MG63 (cell line): Measurements from ENCODE around the gene ASB4. TPM values are rescaled to one million over a fixed set of nuclear protein-coding genes. Genes with fewer than 3 reads are reported as not detected.
A peak's percentile ranks its signal among the peaks of the same experiment; 100 is the strongest.

Source experiments
- DNase-seq: peaks from one replicate; pipeline ENCODE4 v3.0.0-alpha.2; 2020
- H3K27me3 ChIP-seq: fragments of 250-450 bp; sonication (Bioruptor Pico); 2 replicates; pipeline ENCODE4 v1.5.1; 2020; ENCODE audit warnings: mild to moderate bottlenecking, moderate library complexity
- H3K36me3 ChIP-seq: fragments of 250-450 bp; sonication (Bioruptor Pico); 2 replicates; pipeline ENCODE4 v1.5.1; 2020; ENCODE audit warnings: mild to moderate bottlenecking, moderate library complexity
- H3K4me3 ChIP-seq: fragments of 250-450 bp; sonication (Bioruptor Pico); 2 replicates; pipeline ENCODE4 v1.5.1; 2020; ENCODE audit warnings: mild to moderate bottlenecking, moderate library complexity
- H3K9me3 ChIP-seq: fragments of 250-450 bp; sonication (Bioruptor Pico); 2 replicates; pipeline ENCODE4 v1.5.1; 2020; ENCODE audit warnings: mild to moderate bottlenecking, moderate library complexity
- total RNA-seq: library from RNA; depleted of rRNA; stranded (reverse); fragments of >200 nt; shearing (Covaris generic); gene quantifications from 2 replicates; pipeline ENCODE4 v1.2.3, GENCODE V29; 2014; ENCODE audit warnings: low replicate concordance

ASB4 gene
- total RNA-seq, 1 experiment from 2014 or later: not detected

DNA sequence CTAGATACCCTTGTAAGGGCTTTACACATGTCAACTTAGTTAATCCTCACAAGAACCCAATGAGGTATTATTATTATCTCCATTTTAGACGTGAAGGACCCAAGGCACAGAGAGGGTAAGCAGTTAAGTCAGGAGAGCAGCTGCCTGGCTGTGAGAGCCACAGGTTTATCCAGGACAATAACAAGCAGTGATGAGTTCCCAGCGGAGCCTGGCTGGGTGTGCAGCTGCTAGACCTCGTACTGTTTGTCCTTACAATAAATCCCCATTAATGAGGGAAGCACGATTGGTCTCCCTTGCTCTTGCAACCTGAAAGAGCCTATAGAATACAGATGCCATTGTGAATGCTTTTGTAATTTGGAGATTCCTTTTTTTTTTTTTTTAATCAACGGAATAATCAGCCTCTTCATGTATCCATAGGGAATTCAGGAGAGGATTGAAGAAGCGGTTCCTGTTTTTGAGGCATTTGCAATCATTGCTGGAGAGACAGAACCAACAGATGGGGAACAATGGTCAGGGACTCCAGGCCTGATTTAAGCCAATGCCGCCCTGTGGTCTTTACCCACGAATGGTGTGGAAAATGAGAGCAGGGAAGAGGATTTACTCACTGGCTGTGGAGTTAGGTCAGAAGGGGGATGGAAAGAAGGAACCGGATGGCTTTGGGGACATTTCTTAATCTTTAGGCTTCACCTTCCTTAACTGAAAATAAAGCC is 12.3 kb upstream of the ASB4 start:
- Histone ChIP-seq H3K36me3 (no peaks in the 10 kb centered on the region), H3K4me3 (no peak overlapping the region), H3K27me3 (no peaks in the 10 kb centered on the region), H3K9me3 (no peaks in the 10 kb centered on the region)
- DNase-seq: no peak

DNA sequence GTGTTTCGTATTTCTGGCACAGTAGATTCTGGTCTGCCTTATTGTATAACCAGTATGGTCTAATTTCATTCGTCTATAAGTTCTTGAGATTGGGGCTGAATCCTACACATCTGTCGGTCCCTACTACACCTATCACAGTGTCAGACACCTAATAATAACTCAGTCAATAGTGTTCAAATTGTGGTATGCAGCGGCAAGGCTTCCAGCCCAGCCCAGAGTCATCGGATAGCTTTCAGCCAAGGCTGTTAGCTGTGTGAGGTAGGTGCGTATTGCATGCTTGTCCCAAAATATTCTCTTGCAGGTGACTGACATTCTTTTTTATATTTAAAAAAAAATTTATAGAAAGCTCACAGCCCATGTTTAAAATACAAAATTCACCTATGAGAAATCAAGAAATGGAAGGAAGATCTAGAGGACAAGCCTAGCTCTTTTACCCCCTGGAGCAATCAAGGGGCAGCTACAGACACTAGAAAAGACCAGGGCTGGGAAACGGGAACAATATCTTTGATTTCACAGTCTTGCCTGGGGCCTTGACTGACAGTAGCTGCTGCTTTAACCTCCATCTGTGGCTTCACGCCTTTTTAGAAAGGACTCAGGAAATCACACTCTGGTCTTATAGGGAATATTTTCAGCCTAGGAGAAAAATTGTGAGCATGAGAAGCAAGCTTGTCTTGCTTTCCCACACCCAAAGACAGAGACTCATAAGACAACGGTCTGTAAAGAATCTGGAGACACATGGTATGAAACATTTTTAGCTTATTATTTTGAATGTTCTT is 9.5 kb upstream of the ASB4 start:
- H3K27me3 ChIP-seq: no peaks in the 10 kb centered on the region
- H3K36me3 ChIP-seq: no peaks in the 10 kb centered on the region
- no peak overlapping the region for H3K4me3 ChIP-seq
- no peak for DNase-seq
- H3K9me3 ChIP-seq: no peaks in the 10 kb centered on the region

DNA sequence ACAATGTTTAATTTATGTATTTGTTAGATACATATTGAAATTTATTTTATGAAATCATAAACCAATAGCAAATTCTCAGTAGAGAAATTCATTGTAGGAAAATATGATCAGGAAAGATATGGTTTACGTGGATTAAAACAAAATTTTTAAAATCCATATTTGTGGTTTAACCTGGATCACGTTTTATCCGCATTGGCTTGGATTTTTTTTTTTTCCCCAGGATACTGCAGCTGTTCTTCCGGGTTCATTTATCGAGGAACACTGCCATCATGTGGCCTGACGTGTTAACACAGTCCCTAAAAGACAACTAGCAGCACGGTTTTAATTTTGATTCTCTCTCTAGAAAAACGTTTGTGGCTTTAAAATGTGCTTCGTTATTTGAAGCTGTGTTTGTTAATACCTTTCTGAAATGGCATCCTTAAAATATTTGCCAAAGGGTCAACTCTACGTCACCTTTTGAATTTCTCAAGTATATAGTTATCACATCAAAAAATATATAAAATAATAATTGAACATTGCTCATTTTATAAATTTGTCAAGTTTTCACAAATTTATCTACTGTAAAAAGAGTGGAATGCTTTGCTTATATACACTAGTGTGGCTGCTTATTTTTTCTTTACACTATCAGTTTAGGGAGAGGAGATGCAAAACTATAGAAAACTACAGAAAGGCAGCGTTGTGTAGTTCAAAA is 8.7 kb upstream of the ASB4 start:
- H3K9me3 ChIP-seq: no peaks in the 10 kb centered on the region
- peak; percentile 14 for DNase-seq
- no peaks in the 10 kb centered on the region for H3K27me3 ChIP-seq
- no peak overlapping the region for H3K4me3 ChIP-seq
- no peaks in the 10 kb centered on the region for H3K36me3 ChIP-seq

DNA sequence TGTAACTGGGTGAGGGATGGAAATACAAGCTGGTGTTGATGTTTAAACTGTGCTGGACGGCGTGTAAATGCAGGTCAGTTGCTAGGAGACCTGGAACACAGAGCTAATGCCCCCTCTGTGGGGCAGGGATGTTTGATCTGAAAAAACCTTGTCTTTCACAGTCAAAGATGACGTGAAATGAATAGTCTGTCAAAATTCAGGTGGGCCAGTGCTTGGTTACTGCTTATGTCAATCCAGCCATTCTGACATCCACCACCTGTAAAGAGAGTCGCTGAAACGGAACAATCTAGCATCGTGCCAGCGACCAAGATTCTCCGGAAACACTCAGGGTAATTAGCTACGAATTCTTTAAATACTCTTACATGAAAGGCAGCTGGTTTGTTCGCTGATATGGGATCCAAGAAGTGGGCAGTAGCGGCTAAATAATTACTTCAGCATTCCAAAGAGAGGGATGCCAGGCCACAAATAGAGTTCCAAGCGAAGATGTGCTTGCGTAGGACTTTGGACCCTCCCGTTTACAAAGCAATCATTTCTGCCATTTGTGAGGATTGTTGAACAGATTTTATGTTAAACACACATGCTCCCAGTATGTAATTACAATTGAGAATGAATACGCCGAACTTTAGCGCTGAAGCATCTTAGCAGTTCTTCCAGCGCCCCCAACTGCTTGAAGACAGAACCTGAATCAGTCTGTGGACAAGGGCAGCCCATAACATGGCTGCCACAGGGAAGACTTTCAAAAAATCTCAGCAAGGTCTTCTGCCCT is 7.3 kb upstream of the ASB4 start:
- no peak for DNase-seq
- Histone ChIP-seq H3K4me3 (no peak overlapping the region), H3K36me3 (no peaks in the 10 kb centered on the region), H3K9me3 (no peaks in the 10 kb centered on the region), H3K27me3 (no peaks in the 10 kb centered on the region)

DNA sequence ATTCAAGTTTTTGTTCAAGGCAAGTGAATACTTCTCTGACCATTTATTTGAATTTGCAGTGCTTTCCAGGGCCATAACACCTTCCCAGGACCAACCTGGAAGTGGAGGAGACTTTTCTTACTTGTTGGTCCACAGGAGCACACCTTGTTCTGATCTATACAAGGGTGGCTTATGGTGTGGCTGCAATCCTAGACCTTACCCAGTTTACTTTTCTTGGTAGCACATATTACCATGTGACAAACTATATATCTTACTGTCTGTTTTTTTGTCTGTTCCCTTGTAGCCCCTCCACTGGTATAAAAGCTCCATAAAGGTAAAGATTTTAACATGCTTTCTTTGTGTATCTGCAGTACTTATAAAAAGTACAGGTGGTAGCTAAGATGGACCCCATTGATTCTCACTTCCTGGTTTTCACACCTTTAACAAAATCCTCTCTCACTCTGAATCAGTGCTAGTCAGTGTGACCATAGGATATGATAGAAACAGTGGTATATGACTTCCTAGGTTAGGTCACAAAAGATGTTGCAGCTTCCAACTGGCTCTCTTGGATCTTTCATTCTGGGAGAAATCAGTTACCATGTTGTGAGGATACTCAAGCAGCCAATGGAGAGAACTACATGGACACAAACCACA is 5.6 kb upstream of the ASB4 start:
- no peak for DNase-seq
- no peaks in the 10 kb centered on the region for H3K27me3 ChIP-seq

DNA sequence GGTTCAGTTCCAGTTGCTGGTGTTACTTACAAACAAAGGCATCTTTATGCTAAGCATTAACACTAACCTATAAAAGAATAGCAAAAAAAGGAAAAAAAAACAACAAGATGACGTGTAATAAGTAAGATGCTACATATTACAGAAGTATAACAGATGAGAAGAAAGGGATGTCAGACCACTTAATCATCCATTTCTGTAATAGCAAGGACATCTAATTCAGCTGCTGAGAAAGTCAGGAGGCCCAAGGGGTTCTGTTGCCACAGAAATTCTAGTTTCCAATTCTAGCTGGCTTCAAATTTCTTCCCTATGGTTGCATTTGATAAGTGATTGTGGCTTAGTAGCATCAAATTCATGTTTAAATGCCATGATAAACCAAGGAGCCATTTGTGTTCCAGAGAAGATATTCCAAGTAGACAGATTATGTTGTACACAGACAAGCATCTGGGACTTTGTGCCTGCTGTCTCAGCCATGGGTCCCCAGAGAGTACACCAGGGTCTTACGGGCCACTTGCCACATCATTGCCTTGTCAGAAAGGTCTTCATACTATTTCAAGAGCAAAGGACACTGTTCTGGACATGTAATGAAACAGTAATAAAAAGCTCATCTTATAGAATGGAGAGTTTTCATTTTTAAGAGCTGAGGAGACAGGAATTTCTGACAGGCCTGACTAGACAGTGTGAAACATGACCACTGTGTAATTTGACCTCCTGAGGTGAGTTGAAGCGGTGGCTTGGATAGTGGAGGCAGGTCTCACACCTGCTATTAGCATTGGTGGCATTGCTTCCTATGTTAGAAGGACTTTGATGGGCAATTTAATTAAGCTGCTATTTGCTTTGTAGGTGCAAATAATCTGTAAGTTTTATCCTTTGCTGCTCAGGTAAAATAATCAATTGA is 4.2 kb upstream of the ASB4 start:
- Histone ChIP-seq H3K4me3 (no peak overlapping the region), H3K27me3 (no peaks in the 10 kb centered on the region), H3K9me3 (no peaks in the 10 kb centered on the region), H3K36me3 (no peaks in the 10 kb centered on the region)
- DNase-seq: no peak

More for the DNA sequence above, 5.6 kb upstream of the ASB4 start:
- H3K36me3 ChIP-seq: no peaks in the 10 kb centered on the region
- no peak overlapping the region for H3K4me3 ChIP-seq
- H3K9me3 ChIP-seq: no peaks in the 10 kb centered on the region

DNA sequence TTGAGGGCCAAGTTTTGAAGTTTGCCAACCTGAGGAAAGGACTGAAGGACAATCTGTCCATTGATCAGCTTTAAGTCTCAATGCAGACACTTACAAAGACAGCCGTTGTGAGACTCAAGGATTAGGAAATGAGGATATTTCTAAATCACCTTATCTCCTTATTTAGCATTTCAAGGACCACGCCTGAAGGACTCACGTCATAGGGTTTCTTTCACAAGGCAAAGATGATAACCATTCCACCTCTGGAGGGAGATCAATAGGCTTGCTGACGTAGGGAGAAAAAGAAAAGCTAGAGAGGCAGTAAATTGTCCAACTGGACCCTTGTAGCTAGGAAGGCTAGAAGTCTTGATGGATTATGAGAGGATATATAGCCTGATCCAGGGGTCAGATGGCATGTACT is 3.3 kb upstream of the ASB4 start:
- Histone ChIP-seq H3K4me3 (no peak overlapping the region), H3K36me3 (no peaks in the 10 kb centered on the region), H3K27me3 (no peaks in the 10 kb centered on the region), H3K9me3 (no peaks in the 10 kb centered on the region)
- DNase-seq: no peak

DNA sequence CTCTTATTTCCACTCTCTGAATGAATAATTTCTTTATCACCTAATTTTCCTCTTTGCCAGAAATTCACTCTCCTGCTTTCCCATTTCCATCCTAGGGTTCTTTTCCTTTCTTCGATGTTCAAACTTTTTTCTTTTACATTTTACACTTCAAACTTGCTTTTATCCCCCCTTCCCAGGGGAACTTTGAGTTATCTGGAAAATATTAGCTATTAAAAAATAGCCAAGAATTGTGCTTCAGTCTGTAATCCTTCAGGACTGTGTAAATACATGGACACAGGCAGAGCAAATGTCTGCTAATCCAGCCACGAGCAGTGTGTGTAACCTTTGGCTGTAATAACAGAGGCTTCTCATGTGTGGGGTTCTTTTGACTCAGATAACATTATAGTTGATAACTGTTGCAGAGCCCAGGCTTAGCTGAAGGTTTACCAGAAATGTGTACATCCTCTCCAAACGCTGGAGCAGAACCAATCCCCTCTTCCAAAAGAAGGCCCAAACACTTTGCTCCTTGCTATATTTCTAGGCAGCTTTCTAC is 4.6 kb downstream of the ASB4 start:
- no peaks in the 10 kb centered on the region for H3K27me3 ChIP-seq
- no peaks in the 10 kb centered on the region for H3K9me3 ChIP-seq
- no peak overlapping the region for H3K4me3 ChIP-seq
- DNase-seq: no peak
- no peaks in the 10 kb centered on the region for H3K36me3 ChIP-seq

DNA sequence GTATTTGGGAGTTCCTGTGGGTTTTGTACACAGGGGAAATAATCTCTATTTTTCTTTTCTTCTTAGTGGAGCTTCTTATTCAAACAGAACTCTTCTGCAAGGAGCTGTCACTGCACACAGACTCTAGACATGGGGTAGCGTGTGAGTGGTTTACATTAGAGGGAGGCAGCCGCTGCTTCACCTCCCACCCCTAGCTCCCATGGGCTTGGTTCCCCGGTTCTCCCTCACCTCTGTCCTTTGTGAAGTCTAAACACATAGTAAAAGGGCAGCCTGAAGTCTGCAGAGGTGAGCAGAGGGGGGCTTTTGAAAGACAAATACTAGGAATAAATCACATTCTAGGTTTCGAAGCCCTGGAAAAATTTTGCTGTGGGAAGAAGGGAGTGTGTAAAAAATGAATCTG is 5.5 kb downstream of the ASB4 start:
- no peaks in the 10 kb centered on the region for H3K27me3 ChIP-seq
- no peak for DNase-seq
- H3K36me3 ChIP-seq: no peaks in the 10 kb centered on the region
- no peaks in the 10 kb centered on the region for H3K9me3 ChIP-seq
- no peak overlapping the region for H3K4me3 ChIP-seq

DNA sequence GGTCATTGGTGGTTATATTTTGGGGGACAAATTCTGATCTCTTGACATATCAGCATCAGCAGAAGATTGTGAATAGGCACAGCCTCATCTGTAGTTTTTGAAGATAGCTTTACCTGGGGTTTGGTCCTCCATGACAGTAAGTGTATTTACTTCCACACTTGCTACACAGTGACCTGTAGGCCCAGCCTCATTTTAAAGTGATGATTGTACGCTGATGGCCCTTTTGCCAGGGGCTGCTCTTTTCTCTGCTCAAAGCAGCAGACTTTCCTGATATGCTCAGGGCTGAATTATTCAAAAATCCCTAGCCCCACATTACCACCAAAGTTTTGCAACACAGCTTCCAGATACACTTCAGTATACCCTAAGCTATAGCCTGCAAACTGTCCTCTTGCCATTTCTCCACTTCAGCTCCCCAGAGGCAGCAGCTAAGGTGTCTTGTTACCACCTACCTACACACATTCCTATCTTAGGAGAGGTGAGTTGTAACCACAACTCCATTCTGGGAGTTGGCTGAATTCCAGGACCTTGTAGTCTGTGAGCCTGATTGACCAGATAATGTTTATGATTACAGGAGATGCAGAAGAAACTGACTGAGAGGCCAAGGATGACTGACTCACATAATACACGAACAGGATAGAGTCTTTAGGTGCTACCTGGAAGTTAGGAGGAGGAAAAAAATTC is 6.0 kb downstream of the ASB4 start:
- Histone ChIP-seq H3K36me3 (no peaks in the 10 kb centered on the region), H3K27me3 (no peaks in the 10 kb centered on the region), H3K4me3 (no peak overlapping the region), H3K9me3 (no peaks in the 10 kb centered on the region)
- no peak for DNase-seq

DNA sequence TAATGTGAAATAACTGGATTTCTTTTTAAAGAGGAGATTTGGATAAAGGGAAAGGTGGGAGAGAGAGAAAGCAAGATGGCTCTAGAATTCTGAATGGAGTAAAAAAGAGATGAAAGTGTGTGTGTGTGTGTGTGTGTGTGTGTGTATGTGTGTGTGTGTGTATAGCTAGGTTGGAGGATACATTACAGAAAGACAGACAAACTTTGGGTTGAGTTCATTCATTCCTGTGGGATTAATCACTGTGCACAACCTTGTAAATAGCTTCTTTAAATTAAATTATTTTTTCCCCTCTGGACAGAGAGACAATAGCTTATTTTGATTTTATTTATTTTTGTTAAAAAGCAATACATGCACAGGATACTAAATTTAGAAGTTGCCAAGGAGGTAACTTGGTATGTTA is 7.5 kb downstream of the ASB4 start:
- no peaks in the 10 kb centered on the region for H3K36me3 ChIP-seq
- no peak for DNase-seq

DNA sequence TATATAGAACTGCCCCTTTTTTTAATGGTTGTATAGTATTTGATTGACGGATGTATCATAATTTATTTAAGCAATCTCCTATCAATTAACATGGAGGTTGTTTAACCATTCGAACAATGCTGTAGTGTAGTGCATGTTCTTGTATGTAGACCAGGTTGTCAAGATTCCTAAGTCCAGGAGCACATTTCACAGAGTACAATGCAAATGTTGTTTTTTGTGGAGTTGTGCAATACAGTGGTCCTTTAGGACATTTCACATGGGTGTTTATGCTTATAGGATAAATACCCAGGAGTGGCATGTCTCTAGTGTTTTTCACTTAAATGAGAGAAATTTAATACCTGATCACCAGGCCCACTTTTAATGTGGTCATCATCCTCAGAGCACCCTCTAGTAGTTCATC is 8.1 kb downstream of the ASB4 start:
- H3K9me3 ChIP-seq: no peaks in the 10 kb centered on the region
- no peak overlapping the region for H3K4me3 ChIP-seq
- H3K27me3 ChIP-seq: no peaks in the 10 kb centered on the region
- DNase-seq: no peak
- no peaks in the 10 kb centered on the region for H3K36me3 ChIP-seq

More for the DNA sequence above, 7.5 kb downstream of the ASB4 start:
- Histone ChIP-seq H3K9me3 (no peaks in the 10 kb centered on the region), H3K4me3 (no peak overlapping the region), H3K27me3 (no peaks in the 10 kb centered on the region)

DNA sequence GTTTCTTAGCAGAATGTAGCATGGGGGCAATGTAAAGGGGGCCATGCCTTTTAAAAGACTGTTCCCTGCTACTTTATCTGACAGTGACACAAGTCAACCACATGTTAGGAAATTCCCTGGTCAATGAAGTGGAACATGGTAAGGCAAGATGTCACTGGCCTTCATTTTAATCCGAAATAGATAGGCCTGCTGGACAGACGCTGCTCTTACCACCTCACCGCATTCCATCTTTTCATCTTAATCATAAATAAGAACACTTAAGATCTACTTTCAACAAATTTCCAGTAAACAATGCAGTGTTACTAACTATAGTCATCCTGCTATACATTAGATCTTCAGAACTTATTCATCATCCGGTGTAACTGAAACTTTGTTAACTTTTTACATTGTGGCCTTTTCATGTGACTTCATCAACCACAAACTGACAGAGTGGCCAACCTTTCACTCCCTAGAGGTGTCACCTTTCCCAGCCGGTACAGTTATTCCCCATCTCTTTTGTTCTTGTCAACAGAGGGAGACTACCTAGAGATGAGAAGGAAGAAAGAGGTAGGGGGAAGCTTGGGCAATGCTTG is 15.6 kb downstream of the ASB4 start:
- Histone ChIP-seq H3K4me3 (no peak overlapping the region), H3K36me3 (no peaks in the 10 kb centered on the region), H3K27me3 (no peaks in the 10 kb centered on the region), H3K9me3 (no peaks in the 10 kb centered on the region)
- DNase-seq: no peak

DNA sequence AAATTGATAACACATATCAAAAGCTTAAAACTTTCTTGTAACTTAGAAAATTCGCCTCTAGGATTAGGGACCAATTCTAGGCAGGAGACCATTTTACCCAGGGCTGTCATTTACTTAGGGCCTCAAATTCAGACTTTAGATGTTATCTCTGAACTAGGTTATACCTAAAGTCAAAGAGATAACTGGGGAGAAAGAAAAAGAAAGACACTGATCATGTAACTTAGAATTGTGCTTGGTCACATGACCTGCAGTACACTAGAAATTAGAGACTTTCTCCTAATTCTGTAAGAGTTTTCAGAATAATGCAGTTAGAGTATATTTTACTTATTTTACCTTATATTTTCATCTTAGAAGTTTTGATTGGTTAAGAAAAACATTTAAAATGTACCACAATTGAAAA is 16.7 kb downstream of the ASB4 start:
- Histone ChIP-seq H3K36me3 (no peaks in the 10 kb centered on the region), H3K9me3 (no peaks in the 10 kb centered on the region)
- no peak for DNase-seq

More for the DNA sequence above, 16.7 kb downstream of the ASB4 start:
- no peak overlapping the region for H3K4me3 ChIP-seq
- no peaks in the 10 kb centered on the region for H3K27me3 ChIP-seq
